HG03571 (cell line): ENCODE measurements around the gene PIGT.

Experiments used
- ATAC-seq: cut with Tn5 transposase; IDR thresholded peaks from one replicate; pipeline ENCODE4 v1.9.1; 2021; ENCODE audit not compliant: unreplicated experiment

PIGT gene

DNA sequence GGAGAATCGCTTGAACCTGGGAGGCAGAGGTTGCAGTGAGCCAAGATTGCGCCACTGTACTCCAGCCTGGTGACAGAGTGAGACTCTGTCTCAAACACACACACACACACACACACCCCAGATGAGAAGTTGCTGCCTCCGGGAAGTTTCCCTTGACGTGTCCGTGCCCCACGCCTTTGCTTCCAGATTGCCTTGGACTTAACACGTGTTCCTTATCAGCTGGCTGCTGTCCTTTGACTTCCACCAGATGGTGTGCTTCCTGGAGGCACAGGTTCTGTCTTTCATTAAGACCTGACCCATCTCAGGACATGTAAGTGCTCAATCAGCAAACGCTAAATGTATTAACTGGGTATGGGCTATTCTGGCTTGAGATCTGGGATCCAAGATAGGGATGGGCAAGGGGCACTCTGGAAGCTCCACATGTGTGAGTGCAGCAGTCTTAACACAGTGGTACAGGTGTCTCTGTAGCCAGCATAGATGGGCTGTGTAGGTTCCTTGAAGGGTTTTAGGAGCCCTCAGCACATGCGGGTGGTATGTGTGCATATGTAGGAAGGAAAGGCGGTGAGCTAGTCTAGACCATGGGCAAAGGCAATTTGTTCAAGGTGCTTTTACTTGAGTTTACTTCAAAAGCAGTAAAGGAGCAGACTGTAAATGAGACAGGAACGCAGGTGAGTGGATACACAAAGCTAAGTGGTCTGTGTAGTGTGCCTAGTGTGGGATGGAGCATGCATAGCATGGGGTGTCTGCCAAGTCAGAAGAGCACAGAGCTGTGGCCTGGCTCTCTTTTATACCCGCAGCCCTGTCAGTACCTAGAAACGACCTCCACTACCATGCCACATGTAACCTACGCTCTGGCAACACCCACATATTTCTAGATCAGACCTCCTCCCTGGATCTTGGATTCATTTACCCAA is 11.6 kb downstream of the PIGT start:
- ATAC-seq: no peak

DNA sequence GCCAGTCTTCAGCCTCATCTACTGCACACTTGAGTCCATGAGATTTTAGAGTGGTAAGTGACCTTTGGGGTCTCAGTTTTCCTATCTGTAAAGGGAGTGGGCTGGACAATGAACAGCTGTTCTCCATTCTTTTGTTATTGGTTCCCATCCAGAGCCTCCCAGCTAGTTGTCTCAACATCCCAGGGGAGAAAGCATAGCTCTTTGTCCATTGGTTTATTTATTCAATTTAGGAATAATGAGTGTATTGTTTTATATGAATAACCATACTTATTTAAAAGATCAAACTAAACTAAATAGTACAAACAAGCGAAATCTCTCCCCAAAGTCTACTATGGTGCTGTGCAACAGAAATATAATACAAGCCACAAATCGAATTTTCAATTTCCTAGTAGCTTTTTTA is 13.7 kb downstream of the PIGT start:
- ATAC-seq: no peak

DNA sequence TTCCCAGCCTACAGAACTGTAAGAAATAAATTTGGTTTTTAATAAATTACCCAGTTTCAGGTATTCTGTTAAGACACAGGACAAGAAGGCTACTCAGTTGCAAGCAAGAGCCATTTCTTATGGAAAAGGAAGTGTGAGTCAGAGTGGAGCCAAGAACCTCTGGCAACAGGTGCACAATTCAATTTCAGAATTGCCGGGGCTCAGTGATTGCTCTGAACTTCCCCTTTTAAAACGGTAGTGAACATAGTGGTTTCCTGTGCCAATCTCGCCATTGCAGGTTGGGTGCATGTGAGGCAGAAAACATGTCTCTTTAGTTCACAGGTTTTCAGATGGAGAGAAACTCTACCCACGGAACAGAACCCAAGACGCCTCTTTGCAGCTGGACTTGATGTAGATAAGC is 16.4 kb downstream of the PIGT start:
- ATAC-seq: no peak

DNA sequence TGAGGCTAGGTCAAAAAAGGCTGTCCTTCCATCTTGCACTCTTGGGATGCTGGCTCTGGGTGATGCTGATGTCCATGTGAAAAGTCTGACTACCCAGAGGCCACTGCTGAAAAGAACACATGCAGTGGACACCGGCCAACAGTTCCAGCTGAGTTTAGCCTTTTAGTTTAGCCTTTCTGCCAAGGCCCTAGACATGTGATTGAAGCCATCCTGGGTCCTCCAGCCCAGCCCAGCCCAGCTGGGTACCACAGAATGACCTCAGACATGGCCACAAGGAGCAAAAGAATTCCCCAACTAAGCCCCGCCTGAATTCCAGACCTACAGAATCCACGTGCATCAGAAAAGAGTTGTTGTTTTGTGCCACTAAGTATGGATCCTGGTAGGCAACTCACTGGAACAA is 17.4 kb downstream of the PIGT start:
- ATAC-seq: no peak

DNA sequence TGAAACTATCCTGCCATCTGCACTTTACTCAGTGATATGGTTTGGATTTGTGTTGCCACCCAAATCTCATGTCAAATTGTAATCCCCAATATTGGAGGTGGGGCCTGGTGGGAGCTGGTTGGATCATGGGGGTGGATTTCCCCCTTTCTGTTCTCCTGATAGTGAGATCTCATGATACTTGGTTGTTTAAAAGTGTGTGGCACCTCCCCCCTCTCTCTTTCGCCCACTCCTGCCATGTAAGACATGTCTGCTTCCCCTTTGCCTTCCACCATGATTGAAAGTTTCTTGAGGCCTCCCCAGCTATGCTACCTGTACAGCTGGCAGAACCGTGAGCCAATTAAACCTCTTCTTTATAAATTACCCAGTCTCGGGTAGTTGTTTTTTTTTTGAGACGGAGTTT is 18.0 kb downstream of the PIGT start:
- ATAC-seq: no peak

DNA sequence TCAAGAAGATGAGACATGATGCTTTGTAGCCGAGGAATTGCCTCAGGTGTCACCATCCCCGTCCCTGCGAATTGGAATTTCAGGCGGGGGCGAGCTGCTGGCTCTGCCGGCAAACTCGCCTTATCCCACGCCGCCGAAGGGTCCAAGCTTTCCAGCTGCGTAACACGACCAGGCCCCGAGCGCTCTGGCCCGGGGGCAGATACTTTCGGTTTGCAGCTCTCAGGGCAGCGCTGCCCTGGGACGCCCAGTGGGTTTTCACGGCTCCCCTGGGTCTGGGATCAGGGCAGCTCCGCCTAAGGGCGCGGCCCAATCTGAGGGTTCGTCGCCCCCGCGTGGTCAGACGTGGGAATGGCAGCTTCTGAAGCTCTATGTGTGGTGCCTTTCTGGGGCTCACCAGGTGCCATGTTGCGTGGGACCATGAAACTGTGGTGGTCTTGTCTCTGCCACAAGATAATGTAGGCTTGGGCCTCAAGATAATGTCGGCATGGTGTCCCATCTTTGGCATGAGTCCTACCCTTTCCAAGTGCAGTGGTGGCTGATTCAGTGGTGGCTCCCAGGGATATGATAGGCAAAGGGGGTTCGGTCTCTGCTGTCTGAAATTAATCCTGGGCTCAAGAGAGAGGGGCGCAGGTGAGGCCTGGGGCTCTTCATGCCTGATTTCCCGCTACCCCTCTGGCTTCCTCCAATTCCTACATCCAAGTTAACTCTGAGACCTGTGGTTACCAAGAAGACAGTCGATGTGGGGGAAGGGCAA is 21.0 kb downstream of the PIGT start:
- ATAC-seq: peak; percentile 74

DNA sequence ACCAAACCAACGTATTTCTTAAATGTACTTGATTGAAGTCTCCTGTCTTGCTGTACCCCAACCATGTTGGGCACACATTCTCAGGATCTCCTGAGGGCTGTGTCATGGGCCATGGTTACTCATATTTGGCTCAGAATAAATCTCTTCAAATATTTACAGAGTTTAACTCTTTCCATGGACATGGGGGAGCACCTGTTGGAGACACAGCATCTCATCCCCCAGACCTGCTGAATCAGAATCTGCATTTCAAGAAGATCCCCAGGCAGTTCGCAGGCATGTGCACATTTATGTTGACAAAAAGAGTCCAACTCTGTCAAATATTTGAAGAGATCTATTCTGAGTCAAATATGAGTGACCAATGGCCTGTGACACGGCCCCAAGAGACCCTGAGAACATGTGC is 24.5 kb downstream of the PIGT start:
- ATAC-seq: no peak

DNA sequence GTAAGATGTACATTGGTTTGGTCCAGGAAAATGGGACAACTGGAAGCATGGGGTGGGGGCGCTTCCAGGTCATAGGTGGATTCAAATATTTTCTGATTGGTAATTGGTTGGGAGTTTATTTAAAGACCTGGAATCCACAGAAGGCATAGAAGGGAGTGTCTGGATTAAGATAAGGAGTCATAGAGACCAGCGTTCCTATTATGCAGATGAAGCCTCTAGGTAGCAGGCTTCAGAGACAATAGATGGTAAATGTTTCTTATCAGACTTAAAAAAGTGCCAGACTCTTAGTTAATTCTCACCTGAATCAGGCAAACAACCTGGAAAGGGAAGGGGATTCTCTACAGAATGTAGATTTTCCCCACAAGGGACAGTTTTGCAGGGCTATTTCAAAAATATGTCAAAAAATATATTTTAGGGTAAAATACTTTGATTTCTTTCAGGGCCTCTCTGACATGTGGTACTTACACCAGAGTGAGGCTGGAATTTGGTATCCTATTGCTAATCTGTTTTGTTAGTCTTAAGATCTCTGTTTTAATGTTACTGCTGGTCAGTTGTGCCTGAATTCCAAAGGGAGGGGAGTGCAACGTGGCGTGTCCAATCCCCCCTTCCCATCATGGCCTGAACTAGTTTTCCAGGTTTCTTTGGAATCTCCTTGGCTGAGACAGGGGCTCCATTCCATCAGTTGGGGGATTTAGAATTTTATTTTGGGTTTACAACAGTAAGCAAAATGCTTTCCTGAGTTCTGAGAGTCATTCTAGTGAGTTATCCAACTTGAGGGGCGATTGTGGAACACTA is 25.1 kb downstream of the PIGT start:
- ATAC-seq: no peak

DNA sequence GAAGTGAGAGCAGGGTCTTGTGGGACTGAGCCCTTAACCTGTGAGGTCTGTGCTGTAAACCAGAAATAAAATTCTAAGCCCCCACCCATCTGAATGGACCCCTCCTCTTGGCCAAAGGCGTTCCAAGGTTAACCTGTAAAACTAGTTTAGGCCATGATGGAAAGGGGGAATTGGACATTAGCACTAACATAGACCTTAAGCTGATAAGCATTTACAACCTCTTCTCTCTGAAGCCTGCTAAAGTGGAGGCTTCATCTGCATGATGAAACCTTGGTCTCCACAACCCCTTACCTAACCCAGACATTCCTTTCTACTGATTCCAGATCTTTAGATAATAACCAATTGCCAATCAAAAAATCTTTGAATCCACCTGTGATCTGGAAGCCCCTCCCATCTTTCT is 25.8 kb downstream of the PIGT start:
- ATAC-seq: no peak

DNA sequence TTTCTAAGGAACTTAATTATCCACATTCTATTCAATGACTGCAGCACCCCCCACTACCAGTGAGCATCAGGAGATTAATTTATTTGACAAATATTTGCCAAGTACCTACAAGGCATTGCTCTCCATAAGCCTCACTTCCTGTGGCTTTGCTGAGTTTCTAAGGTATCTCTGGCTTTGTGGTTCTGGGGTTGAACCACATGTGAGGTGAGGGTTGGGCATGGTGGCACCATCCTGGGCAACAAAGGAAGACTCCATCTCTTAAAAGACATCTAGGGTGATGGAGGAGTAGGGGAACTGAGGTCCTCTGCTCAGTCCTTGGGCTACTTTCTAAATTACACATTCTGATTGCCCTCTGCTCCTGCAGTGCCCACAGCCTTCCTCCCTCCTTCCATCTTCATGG is 28.1 kb downstream of the PIGT start:
- ATAC-seq: no peak

DNA sequence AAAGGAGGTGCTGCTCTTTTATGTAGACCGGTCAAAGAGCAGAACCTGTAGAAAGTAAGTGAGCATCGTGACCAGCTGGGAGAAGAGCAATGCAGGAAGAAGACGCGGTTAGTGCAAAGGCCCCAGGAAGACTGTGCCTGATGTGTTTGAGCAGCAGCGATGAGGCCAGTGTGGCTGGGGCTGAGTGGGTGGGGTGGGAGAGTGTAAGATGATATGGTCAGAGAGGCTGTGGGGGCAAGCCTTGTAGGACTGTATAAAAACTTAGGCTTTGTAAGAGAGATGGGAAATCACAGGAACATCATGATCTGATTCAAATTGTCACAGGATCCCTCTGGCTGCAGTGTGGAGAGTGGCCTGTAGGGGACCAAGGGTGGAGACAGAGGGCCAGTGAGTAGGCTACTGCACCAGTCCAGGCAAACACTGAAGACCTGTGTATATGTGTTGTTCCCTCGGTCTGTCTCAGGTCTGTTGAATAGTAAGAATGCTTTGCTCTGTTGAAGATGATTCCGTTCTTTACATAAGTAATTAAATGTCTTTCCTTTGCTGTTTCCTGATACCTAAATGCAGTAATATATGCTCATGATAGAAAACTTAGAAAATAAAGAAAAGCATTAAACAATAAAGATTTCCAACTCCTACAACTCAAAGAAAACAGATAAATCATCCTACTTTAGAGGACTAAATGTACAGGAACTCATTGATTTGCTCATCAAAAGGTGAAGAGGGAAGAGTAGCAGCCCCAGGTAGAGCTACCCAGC is 30.0 kb downstream of the PIGT start:
- ATAC-seq: no peak

DNA sequence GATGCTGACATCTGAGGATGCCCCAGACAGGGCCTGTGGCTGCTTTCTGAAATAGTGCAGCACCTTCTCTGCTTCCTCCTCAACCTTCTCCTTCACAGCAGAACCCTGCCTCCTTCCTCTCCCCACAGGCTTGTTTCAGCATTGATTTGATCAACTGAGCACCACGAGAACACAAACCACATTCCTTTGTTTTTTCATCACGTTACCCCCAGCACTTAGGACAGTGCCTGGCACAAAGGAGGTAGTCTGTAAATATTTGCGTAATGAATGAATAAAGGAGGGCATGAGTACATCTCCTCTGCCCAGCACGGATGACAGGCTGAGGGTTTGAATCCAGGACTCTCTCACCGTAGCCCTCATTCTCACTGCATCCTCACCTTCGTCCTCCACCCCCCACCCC is 32.3 kb downstream of the PIGT start:
- no peak for ATAC-seq

DNA sequence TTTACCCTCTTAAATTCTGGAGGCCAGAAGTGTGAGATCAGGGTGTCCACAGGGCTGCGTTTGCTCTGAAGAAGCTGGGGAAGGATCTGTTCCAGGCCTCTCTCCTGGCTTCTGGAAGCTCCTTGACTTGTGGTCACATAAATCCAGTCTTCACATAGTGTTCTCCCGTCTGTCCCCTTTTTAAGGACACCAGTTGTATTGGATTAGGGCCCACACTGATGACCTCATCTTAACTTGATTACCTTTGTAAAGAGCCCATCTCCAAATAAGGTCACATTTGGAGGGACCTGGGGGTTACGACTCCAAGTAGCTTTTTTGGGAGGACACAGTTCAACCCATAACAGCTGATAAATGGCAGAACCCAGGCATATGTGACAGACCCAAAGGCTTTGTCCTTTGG is 33.6 kb downstream of the PIGT start:
- no peak for ATAC-seq

DNA sequence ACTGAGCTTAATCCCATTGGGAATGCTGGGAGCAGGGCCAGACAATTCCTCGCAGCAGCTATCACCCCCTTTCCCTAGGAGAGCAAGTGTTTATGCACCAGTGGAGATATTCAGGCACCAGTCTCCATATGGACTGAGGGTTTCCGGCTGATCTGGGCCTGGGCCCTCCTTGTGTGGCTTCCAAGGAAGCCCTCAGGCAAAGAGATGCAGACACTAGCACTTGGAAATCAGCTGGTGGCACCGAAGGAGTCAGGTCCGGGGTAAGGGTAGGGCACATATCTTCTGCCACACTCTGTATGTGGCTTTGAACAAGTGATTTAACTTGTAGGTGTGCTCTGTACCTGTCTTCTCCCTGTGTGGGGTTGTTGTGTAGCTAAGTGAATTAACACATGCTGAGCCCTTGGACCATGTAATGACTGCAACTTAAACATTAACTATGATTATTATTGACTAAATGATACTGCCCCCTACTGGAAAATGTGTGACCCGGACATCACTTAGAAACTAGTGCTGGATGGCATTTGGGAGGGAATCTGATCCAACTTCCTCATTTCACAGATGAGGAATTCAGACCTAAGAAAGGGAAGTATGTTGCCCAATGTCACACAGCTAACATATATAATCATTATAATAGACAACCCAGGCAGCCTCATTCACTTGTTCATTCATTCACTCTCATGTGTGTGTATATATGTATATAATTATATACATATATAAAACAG is 34.3 kb downstream of the PIGT start:
- no peak for ATAC-seq

DNA sequence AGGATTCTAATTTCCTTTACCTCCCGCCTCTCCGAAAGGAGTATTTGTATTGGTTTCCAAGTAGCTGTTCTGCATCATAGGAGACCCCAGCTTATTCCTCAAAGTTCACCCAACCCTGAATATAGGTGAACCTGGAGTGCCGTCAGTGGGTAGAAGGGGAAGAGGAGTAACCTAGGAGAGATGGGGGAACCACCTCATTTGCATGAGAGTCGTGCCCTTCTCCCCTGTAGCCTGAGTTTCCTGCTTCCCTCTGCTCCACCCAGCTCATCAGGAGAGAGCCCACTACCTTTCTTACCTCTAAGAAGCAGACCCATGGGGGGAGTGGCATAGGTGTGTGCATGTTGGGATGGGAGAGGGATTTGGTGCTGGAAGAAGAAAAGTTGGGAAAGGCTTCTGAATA is 36.3 kb downstream of the PIGT start:
- no peak for ATAC-seq

DNA sequence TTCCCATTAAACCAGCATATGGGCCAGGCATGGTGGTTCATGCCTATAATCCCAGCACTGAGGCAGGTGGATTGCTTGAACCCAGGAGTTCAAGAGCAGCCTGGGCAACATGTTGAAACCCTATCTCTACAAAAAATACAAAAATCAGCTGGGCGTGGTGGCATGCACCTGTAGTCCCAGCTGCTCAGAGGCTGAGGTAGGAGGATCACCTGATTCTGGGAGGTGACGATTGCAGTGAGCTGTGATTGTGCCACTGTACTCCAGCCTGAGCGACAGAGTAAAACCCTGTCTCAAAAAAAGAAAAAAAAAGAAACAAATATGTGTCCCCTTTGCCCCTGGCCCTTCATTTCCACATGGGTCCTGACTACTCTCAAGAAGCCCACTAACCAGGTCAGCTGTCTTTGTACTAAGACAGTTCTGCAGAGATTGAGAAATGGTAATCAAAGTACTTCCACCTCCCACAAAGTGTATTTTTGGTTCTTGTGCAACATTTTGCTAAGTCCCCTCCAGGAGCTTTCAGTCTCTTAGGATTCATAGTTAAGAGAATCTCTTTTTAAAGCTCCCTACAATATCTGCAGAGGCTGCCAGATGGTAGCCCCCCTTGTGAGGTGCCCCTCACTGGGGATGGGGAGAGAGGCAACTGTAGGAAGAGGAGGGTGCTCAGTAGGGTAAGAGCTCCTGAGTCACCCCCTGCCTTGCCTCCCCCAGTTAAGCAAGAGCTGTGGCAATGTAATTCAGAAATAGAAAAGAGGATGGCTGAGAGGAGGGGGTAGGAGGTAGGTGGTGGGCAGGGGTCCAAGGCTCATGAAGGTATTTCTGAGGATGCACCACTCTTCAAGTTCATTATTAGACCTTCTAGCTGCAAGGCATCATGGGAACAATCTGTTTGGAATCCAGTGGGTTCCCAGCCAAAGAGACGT is 37.1 kb downstream of the PIGT start:
- ATAC-seq: no peak

DNA sequence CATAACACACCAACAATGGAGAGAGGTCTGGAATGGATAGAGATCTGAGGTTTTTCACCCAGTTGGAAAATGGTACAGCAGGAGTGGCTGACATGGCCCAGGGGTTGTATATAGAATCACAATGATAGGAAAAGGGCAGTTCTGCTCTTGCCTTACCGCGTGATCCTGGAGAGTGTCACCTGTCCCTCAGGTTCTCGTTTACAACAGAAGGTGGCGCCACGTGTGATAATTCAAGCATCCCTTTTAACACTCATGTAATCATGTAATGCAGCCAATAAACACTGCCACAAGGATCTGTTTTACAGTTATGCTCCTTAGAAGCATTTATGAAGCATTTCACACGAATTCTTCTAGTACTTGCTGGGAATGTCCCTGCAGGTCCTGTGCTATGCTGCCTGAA is 40.7 kb downstream of the PIGT start:
- ATAC-seq: no peak

DNA sequence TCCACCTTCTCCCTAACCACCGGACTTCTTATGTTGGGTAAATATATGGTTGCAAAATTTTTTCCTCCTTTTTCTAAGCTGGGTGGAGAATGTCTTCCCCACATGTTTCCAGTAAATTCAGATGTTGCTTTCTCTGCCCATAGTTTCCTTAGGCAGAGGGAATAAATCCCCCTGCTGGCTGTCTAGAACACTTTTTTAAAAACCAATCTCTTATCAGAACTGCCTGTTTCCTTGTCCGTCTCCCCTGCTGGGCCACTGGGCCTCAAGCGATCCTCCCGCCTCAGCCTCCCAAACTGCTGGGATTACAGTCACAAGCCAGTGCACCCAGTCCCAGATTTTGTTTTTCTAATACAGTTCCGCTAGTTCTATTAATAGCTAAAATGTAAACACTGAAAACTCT is 43.7 kb downstream of the PIGT start:
- ATAC-seq: no peak

DNA sequence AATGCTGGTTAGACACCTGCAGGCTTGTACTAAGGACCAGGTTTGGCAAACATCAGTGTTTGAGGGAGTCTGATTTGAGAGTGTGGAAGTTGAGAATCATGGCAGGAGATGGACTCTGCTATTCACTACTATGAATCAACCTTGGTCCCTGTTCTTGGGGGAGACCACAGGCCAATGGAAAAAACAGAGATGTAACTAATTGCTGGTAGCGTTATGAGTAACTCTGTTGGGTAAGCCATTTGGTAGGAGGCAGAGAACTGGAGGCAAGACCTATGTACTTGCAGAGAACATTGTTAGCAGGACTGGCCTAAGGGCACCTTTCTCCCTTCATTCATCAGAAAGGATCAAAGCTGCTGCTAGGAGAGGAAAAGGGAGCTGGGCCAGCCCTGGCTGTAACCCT is 45.3 kb downstream of the PIGT start:
- ATAC-seq: no peak
